Measurements from ENCODE around the gene TNPO2.

TNPO2 gene

GRCh38 chr19:12723641-12724426, at the start of gene TNPO2:
Gene TNPO2, minus strand, starts transcription at chr19:12723932. Its CDS starts 2,955 bp downstream, at chr19:12720977.
- DNase-seq: peak; percentile 55

- DNase-seq: no peak
Observed at GRCh38 chr19:12772323-12772722, 48.6 kb upstream of the TNPO2 start.

GRCh38 chr19:12770922-12771321, 47.2 kb upstream of the TNPO2 start:
- DNase-seq: no peak

- peak; percentile 72 for DNase-seq
Observed at GRCh38 chr19:12769689-12770088, 46.0 kb upstream of the TNPO2 start.

GRCh38 chr19:12767666-12768065, 43.9 kb upstream of the TNPO2 start:
- no peak for DNase-seq

GRCh38 chr19:12767150-12767549, 43.4 kb upstream of the TNPO2 start:
- DNase-seq: no peak

- DNase-seq: peak; percentile 77
Observed at GRCh38 chr19:12766051-12766521, 42.4 kb upstream of the TNPO2 start.

GRCh38 chr19:12764698-12765097, 41.0 kb upstream of the TNPO2 start:
- DNase-seq: no peak

- no peak for DNase-seq
Observed at GRCh38 chr19:12763100-12763499, 39.4 kb upstream of the TNPO2 start.

GRCh38 chr19:12759686-12760085, 36.0 kb upstream of the TNPO2 start:
- DNase-seq: no peak

GRCh38 chr19:12757544-12758274, 34.0 kb upstream of the TNPO2 start:
- DNase-seq: peak; percentile 36

- DNase-seq: no peak
Observed at GRCh38 chr19:12756150-12756883, 32.6 kb upstream of the TNPO2 start.

- DNase-seq: no peak
Observed at GRCh38 chr19:12754465-12755196, 30.9 kb upstream of the TNPO2 start.

GRCh38 chr19:12752056-12752781, 28.5 kb upstream of the TNPO2 start:
- DNase-seq: no peak

GRCh38 chr19:12751635-12752034, 27.9 kb upstream of the TNPO2 start, which contains the start of gene BEST2:
Gene BEST2, plus strand, starts transcription at chr19:12751791. Its CDS starts 802 bp downstream, at chr19:12752593.
- no peak for DNase-seq

- no peak for DNase-seq
Observed at GRCh38 chr19:12750851-12751250, 27.1 kb upstream of the TNPO2 start.

- DNase-seq: no peak
Observed at GRCh38 chr19:12749938-12750521, 26.3 kb upstream of the TNPO2 start.

- DNase-seq: no peak
Observed at GRCh38 chr19:12748489-12748888, 24.8 kb upstream of the TNPO2 start.

GRCh38 chr19:12745166-12745897, 21.6 kb upstream of the TNPO2 start:
- DNase-seq: no peak

GRCh38 chr19:12737835-12738351, 14.2 kb upstream of the TNPO2 start:
- no peak for DNase-seq

Measured in CD4-positive, alpha-beta T cell treated with Interleukin-4 for 4 hours (primary cell).